ENCODE measurements around the gene GUSB. TPM values are rescaled to one million over a fixed set of nuclear protein-coding genes. Genes with fewer than 3 reads are reported as not detected.

Gene GUSB
- total RNA-seq, 1 experiment from 2014 or later: 65.6 TPM

DNA sequence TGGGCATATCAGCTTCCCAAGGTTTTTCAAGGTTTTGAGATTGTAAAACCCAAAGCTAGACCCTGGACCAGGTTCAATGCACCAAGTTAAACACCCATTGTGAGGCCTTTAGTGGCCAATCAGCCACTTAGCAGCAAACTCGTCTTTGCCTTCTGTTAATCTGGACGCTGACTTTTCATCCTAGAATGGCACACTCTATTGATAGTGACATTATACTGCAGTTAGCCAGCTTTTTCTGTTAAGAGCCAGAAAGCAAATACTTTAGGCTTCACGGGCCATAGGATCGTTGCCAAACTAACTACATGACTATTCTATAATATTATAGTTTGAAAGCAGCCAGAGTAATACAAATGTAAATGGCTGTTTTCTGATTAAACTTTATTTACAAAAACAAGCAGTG, 57.8 kb downstream of the GUSB start:
- no peak overlapping the region for H3K27ac ChIP-seq (ENCODE audit: low read depth, low read length, poor library complexity, severe bottlenecking)
- BruUV-seq (replicated peaks): no TSS peak
- H3K4me3 ChIP-seq (ENCODE audit: low read depth, low read length, poor library complexity, severe bottlenecking): no peak overlapping the region
- TF ChIP-seq, protein P1, sequence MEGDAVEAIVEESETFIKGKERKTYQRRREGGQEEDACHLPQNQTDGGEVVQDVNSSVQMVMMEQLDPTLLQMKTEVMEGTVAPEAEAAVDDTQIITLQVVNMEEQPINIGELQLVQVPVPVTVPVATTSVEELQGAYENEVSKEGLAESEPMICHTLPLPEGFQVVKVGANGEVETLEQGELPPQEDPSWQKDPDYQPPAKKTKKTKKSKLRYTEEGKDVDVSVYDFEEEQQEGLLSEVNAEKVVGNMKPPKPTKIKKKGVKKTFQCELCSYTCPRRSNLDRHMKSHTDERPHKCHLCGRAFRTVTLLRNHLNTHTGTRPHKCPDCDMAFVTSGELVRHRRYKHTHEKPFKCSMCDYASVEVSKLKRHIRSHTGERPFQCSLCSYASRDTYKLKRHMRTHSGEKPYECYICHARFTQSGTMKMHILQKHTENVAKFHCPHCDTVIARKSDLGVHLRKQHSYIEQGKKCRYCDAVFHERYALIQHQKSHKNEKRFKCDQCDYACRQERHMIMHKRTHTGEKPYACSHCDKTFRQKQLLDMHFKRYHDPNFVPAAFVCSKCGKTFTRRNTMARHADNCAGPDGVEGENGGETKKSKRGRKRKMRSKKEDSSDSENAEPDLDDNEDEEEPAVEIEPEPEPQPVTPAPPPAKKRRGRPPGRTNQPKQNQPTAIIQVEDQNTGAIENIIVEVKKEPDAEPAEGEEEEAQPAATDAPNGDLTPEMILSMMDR (conservative IDR thresholded peaks at IDR 0.05; ENCODE audit: low read depth, low read length): no peak
- TF ChIP-seq EZH2 (IDR thresholded peaks at IDR 0.05; ENCODE audit: borderline replicate concordance, low read depth, low read length, poor library complexity, severe bottlenecking): no peak
- no peaks in the 10 kb centered on the region for H3K4me1 ChIP-seq (ENCODE audit: insufficient read depth, low read length, poor library complexity, severe bottlenecking)
- DNase-seq (ENCODE audit: low spot score): no peak
- no peaks in the 10 kb centered on the region for H3K36me3 ChIP-seq (ENCODE audit: insufficient read depth, low read length, poor library complexity, severe bottlenecking)
- ChIA-PET POLR2A (ENCODE audit: low non-redundant PET) (no interaction called here), CTCF (no interaction called here)
- no peaks in the 10 kb centered on the region for H3K27me3 ChIP-seq (replicated peaks; ENCODE audit: insufficient read depth, low read depth, low read length, poor library complexity)
- intact Hi-C loops (cut with micrococcal nuclease; ENCODE audit: unreplicated experiment): no loop called here
- H3K9me3 ChIP-seq (ENCODE audit: low read depth, low read length, poor library complexity, severe bottlenecking): no peaks in the 10 kb centered on the region

DNA sequence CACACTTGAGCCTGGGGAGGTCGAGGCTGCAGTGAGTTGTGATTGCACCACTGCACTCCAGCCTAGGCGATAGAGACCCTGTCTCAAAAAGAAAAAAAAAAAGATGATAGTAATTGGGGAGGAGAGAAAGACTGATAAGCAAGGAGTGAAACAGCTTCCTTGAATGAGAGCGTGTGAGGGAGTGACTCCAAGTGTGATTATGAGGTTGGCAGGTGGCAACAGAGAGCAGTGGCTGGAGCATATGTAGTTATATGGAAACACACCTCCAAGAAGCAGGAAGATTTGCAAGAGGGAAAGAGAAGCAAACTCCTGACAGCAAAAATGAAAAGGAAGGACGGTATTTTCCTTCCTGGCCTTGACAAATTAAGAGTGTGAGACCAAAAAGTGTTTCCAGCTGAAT, 58.7 kb downstream of the GUSB start:
- CTCF ChIA-PET: no interaction called here
- TF ChIP-seq, protein P1 (conservative IDR thresholded peaks at IDR 0.05; ENCODE audit: low read depth, low read length): no peak
- TF ChIP-seq EZH2 (IDR thresholded peaks at IDR 0.05; ENCODE audit: borderline replicate concordance, low read depth, low read length, poor library complexity, severe bottlenecking): no peak
- no TSS peak for BruUV-seq (replicated peaks)

DNA sequence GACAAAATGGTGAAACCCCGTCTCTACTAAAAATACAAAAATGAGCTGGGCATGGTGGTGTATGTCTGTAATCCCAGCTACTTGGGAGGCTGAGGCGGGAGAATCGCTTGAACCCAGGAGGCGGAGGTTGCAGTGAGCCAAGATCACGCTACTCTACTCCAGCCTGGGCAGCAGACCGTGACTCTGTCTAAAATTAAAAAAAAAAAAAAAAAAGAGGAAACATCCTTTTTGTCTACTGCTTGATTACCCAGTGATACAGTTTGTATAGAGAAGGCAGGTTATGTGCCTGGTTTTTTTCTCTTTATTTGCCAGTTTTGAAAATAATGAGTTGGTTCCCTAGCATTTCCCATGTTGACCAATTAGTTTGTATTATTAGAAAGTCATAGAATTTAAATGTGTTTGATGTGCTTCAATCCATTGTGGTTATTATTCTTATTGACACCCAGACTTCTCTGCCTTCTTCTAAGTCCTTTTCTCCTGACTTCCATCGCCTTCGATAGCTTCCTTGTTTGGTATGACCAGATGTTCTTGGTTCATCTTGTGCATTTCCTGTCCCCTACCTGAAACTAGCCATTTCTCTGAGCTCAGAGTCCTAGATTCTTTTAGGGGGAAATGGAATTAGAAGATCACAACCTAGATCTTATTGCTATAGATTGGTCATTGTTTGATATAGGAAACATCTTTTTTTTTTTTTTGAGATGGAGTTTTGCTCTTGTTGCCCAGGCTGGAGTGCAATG, 65.9 kb downstream of the GUSB start:
- POLR2A ChIA-PET (ENCODE audit: low non-redundant PET): no interaction called here
- intact Hi-C loops (cut with micrococcal nuclease; ENCODE audit: unreplicated experiment): no loop called here

More for the DNA sequence above, 58.7 kb downstream of the GUSB start:
- POLR2A ChIA-PET (ENCODE audit: low non-redundant PET): no interaction called here
- Histone ChIP-seq H3K4me1 (ENCODE audit: insufficient read depth, low read length, poor library complexity, severe bottlenecking) (no peaks in the 10 kb centered on the region), H3K36me3 (ENCODE audit: insufficient read depth, low read length, poor library complexity, severe bottlenecking) (no peaks in the 10 kb centered on the region), H3K27ac (ENCODE audit: low read depth, low read length, poor library complexity, severe bottlenecking) (no peak overlapping the region), H3K27me3 (replicated peaks; ENCODE audit: insufficient read depth, low read depth, low read length, poor library complexity) (no peaks in the 10 kb centered on the region), H3K9me3 (ENCODE audit: low read depth, low read length, poor library complexity, severe bottlenecking) (no peaks in the 10 kb centered on the region), H3K4me3 (ENCODE audit: low read depth, low read length, poor library complexity, severe bottlenecking) (no peak overlapping the region)
- intact Hi-C loops (cut with micrococcal nuclease; ENCODE audit: unreplicated experiment): no loop called here
- no peak for DNase-seq (ENCODE audit: low spot score)

More for the DNA sequence above, 65.9 kb downstream of the GUSB start:
- Histone ChIP-seq H3K27ac (ENCODE audit: low read depth, low read length, poor library complexity, severe bottlenecking) (no peak overlapping the region), H3K4me1 (ENCODE audit: insufficient read depth, low read length, poor library complexity, severe bottlenecking) (no peaks in the 10 kb centered on the region), H3K36me3 (ENCODE audit: insufficient read depth, low read length, poor library complexity, severe bottlenecking) (no peaks in the 10 kb centered on the region), H3K27me3 (replicated peaks; ENCODE audit: insufficient read depth, low read depth, low read length, poor library complexity) (no peaks in the 10 kb centered on the region), H3K9me3 (ENCODE audit: low read depth, low read length, poor library complexity, severe bottlenecking) (no peaks in the 10 kb centered on the region), H3K4me3 (ENCODE audit: low read depth, low read length, poor library complexity, severe bottlenecking) (no peak overlapping the region)
- no TSS peak for BruUV-seq (replicated peaks)
- CTCF ChIA-PET: no interaction called here
- no peak for DNase-seq (ENCODE audit: low spot score)
- TF ChIP-seq, protein P1 (conservative IDR thresholded peaks at IDR 0.05; ENCODE audit: low read depth, low read length): no peak
- no peak for TF ChIP-seq EZH2 (IDR thresholded peaks at IDR 0.05; ENCODE audit: borderline replicate concordance, low read depth, low read length, poor library complexity, severe bottlenecking)

Measured in A673 (cell line).